Amniotic stem cell (primary cell): ENCODE results near the gene ST8SIA4.

ENCODE experiments used
- DNase-seq: peaks from one replicate; lab custom pipeline; 2025; lab: John Stamatoyannopoulos, UW

The ST8SIA4 gene

GRCh38 chr5:100903039-100903887 lies at the start of gene ST8SIA4:
Gene ST8SIA4, minus strand, starts transcription at chr5:100903282. Its CDS starts 327 bp downstream, at chr5:100902955.
- peak; percentile 18 for DNase-seq

- no peak for DNase-seq
Observed at GRCh38 chr5:100950985-100951384, 47.9 kb upstream of the ST8SIA4 start.

GRCh38 chr5:100913298-100913697 lies 10.2 kb upstream of the ST8SIA4 start:
- DNase-seq = no peak

- no peak for DNase-seq
Observed at GRCh38 chr5:100909034-100909433, 6.0 kb upstream of the ST8SIA4 start.

- no peak for DNase-seq
Observed at GRCh38 chr5:100905259-100905914, 2.3 kb upstream of the ST8SIA4 start.

- no peak for DNase-seq
Observed at GRCh38 chr5:100904259-100904861, 1.3 kb upstream of the ST8SIA4 start.

- no peak for DNase-seq
Observed at GRCh38 chr5:100902440-100903038, 543 bp downstream of the ST8SIA4 start.

GRCh38 chr5:100901821-100902341 lies 1.2 kb downstream of the ST8SIA4 start:
- DNase-seq = no peak

GRCh38 chr5:100900796-100901781 lies 2.0 kb downstream of the ST8SIA4 start:
- DNase-seq = no peak

- no peak for DNase-seq
Observed at GRCh38 chr5:100900142-100900795, 2.8 kb downstream of the ST8SIA4 start.

- DNase-seq = no peak
Observed at GRCh38 chr5:100899675-100900074, 3.4 kb downstream of the ST8SIA4 start.

- no peak for DNase-seq
Observed at GRCh38 chr5:100898504-100899346, 4.4 kb downstream of the ST8SIA4 start.

- DNase-seq = no peak
Observed at GRCh38 chr5:100896054-100896453, 7.0 kb downstream of the ST8SIA4 start.

- no peak for DNase-seq
Observed at GRCh38 chr5:100890461-100891008, 12.5 kb downstream of the ST8SIA4 start.

- no peak for DNase-seq
Observed at GRCh38 chr5:100889896-100890295, 13.2 kb downstream of the ST8SIA4 start.

- no peak for DNase-seq
Observed at GRCh38 chr5:100889165-100889743, 13.8 kb downstream of the ST8SIA4 start.

GRCh38 chr5:100877274-100877673 lies 25.8 kb downstream of the ST8SIA4 start:
- DNase-seq = no peak

- DNase-seq = no peak
Observed at GRCh38 chr5:100872408-100873190, 30.5 kb downstream of the ST8SIA4 start.
